WTC11 (cell line): ENCODE measurements around the gene NSMCE3. TPM values are rescaled to one million over a fixed set of nuclear protein-coding genes. Genes with fewer than 3 reads are reported as not detected.

Source experiments
- ATAC-seq: fragments of 200-7000 bp; cut with Tn5 transposase; 2 replicates; pipeline ENCODE4 v1.10.0; 2021; ENCODE audit warnings: mild to moderate bottlenecking, moderate library complexity
- CTCF ChIA-PET: fragments of 300-600 bp; sonication (Branson Sonifier 250); formaldehyde crosslinking; loops from one replicate; lab custom pipeline; 2021; ENCODE audit warnings: antibody characterized with exemption; lab: Charles Lee
- POLR2A ChIA-PET: fragments of 350-600 bp; sonication (Branson Sonifier 250); formaldehyde crosslinking; loops from one replicate; lab custom pipeline; 2021; ENCODE audit warnings: antibody characterized with exemption; lab: Charles Lee
- DNase-seq: peaks from one replicate; pipeline ENCODE4 v3.0.0; 2021; ENCODE audit warnings: low spot score
- H3K27ac Mint-ChIP-seq: 2 replicates; pipeline ENCODE4 v1.8.0; 2021; ENCODE audit warnings: mixed read lengths
- H3K27me3 Mint-ChIP-seq: 2 replicates; pipeline ENCODE4 v1.8.0; 2021; ENCODE audit warnings: low read depth, mild to moderate bottlenecking, moderate library complexity, mixed read lengths
- H3K36me3 Mint-ChIP-seq: 2 replicates; pipeline ENCODE4 v1.8.0; 2021; ENCODE audit warnings: mixed read lengths
- H3K4me1 Mint-ChIP-seq: 2 replicates; pipeline ENCODE4 v1.8.0; 2022; ENCODE audit warnings: mixed read lengths
- H3K4me3 Mint-ChIP-seq: 2 replicates; pipeline ENCODE4 v1.8.0; 2021; ENCODE audit warnings: mild to moderate bottlenecking, moderate library complexity, mixed read lengths
- H3K9me3 Mint-ChIP-seq: 2 replicates; pipeline ENCODE4 v1.8.0; 2021; ENCODE audit warnings: mixed read lengths
- ATF2 ChIP-seq: sonication (generic); formaldehyde crosslinking; IDR thresholded peaks from 2 replicates; pipeline ENCODE4 v1.8.1; 2022; ENCODE audit warnings: low read depth, missing genetic modification reagents, borderline replicate concordance
- CTCF ChIP-seq: fragments of 200-600 bp; IDR thresholded peaks from 2 replicates; pipeline ENCODE4 v1.8.0; 2022; ENCODE audit warnings: antibody characterized with exemption
- FOXJ3 ChIP-seq: sonication (generic); formaldehyde crosslinking; IDR thresholded peaks from 2 replicates; pipeline ENCODE4 v1.9.0; 2021; ENCODE audit warnings: missing genetic modification reagents, mild to moderate bottlenecking, borderline replicate concordance
- GABPB1 ChIP-seq: sonication (generic); formaldehyde crosslinking; IDR thresholded peaks from 2 replicates; pipeline ENCODE4 v1.8.1; 2023; ENCODE audit warnings: mild to moderate bottlenecking, missing genetic modification reagents
- GRHL2 ChIP-seq: fragments of 250-450 bp; sonication (Bioruptor Pico); IDR thresholded peaks from 2 replicates; pipeline ENCODE4 v1.8.0; 2022; ENCODE audit warnings: mild to moderate bottlenecking, moderate library complexity; ENCODE audit not compliant: insufficient replicate concordance, severe bottlenecking
- NFE2L1 ChIP-seq: sonication (generic); formaldehyde crosslinking; IDR thresholded peaks from 2 replicates; pipeline ENCODE4 v1.8.1; 2023; ENCODE audit warnings: missing genetic modification reagents
- NR1H2 ChIP-seq: sonication (generic); formaldehyde crosslinking; IDR thresholded peaks from 2 replicates; pipeline ENCODE4 v1.9.0; 2021; ENCODE audit warnings: mild to moderate bottlenecking, moderate library complexity, missing genetic modification reagents
- NR3C1 ChIP-seq: sonication (generic); formaldehyde crosslinking; conservative IDR thresholded peaks from 2 replicates; pipeline ENCODE4 v1.8.1; 2023; ENCODE audit warnings: low read depth, mild to moderate bottlenecking, missing genetic modification reagents
- ZNF138 ChIP-seq: sonication (generic); formaldehyde crosslinking; conservative IDR thresholded peaks from 2 replicates; pipeline ENCODE4 v1.8.1; 2022; ENCODE audit warnings: mild to moderate bottlenecking, moderate library complexity, missing genetic modification reagents
- ZNF219 ChIP-seq: sonication (generic); formaldehyde crosslinking; IDR thresholded peaks from 2 replicates; pipeline ENCODE4 v1.8.0; 2023; ENCODE audit warnings: missing genetic modification reagents, mild to moderate bottlenecking, borderline replicate concordance
- ZNF281 ChIP-seq: sonication (generic); formaldehyde crosslinking; IDR thresholded peaks from 2 replicates; pipeline ENCODE4 v1.8.0; 2023; ENCODE audit warnings: mild to moderate bottlenecking, missing genetic modification reagents
- ZSCAN18 ChIP-seq: fragments of 250-450 bp; sonication (Bioruptor Pico); IDR thresholded peaks from 2 replicates; pipeline ENCODE4 v2.1.2; 2022; ENCODE audit warnings: mild to moderate bottlenecking, moderate library complexity
- total RNA-seq: library from RNA; stranded (reverse); gene quantifications from 3 replicates; pipeline ENCODE4 v1.2.3, GENCODE V29; 2021
- TF ChIP-seq, protein P1 (sequence below): sonication (generic); formaldehyde crosslinking; IDR thresholded peaks from 2 replicates; pipeline ENCODE4 v1.8.0; 2022; ENCODE audit warnings: mild to moderate bottlenecking, missing genetic modification reagents
- TF ChIP-seq, protein P2 (sequence below): sonication (generic); formaldehyde crosslinking; IDR thresholded peaks from 2 replicates; pipeline ENCODE4 v1.8.1; 2022; ENCODE audit warnings: low read depth, mild to moderate bottlenecking, moderate library complexity, missing genetic modification reagents, borderline replicate concordance
- TF ChIP-seq, protein P3 (sequence below): fragments of 250-450 bp; sonication (Bioruptor Pico); IDR thresholded peaks from 2 replicates; pipeline ENCODE4 v1.9.0; 2021; ENCODE audit warnings: mild to moderate bottlenecking
- TF ChIP-seq, protein P4 (sequence below): sonication (generic); formaldehyde crosslinking; IDR thresholded peaks from 2 replicates; pipeline ENCODE4 v1.8.0; 2022; ENCODE audit warnings: mild to moderate bottlenecking, missing genetic modification reagents

Gene NSMCE3
- total RNA-seq, 1 experiment from 2014 or later: 6.6 TPM

DNA sequence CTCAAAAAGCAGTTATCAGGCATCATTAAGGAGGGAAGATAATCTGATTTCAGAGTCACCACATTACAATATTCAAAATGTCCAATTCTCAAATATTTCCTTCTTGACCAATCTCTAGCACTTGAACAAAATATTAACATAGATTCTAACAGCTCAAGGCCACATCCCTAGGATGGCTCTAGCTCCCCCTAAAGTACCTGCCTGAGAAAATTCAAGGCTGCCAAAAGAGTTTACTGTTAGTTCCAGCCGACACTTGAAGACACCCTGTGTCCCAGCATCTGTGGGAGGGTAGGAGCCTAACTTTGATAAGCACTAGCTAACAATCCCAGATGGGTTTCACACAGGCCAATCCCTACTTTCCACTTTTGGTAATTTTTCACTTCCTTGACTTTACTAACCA, 10.4 kb downstream of the NSMCE3 start:
- TF ChIP-seq CTCF (no peak), ZNF138 (CRISPR knock-in tag) (no peak), ATF2 (CRISPR knock-in tag) (no peak), ZSCAN18 (CRISPR knock-in tag) (no peak), NR3C1 (CRISPR knock-in tag) (no peak), NR1H2 (CRISPR knock-in tag) (no peak)
- TF ChIP-seq, protein P1, sequence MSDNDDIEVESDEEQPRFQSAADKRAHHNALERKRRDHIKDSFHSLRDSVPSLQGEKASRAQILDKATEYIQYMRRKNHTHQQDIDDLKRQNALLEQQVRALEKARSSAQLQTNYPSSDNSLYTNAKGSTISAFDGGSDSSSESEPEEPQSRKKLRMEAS (CRISPR knock-in tag): no peak
- TF ChIP-seq, protein P2, sequence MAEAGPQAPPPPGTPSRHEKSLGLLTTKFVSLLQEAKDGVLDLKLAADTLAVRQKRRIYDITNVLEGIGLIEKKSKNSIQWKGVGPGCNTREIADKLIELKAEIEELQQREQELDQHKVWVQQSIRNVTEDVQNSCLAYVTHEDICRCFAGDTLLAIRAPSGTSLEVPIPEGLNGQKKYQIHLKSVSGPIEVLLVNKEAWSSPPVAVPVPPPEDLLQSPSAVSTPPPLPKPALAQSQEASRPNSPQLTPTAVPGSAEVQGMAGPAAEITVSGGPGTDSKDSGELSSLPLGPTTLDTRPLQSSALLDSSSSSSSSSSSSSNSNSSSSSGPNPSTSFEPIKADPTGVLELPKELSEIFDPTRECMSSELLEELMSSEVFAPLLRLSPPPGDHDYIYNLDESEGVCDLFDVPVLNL (CRISPR knock-in tag): no peak
- H3K4me3 Mint-ChIP-seq: no peak overlapping the region
- H3K27me3 Mint-ChIP-seq: no peaks in the 10 kb centered on the region
- CTCF ChIA-PET: interaction anchor here (1.0 to 1.6 kb wide), 7 partner anchors 51 to 310 kb away, joined by 3 to 23 read pairs (median 5); no protein-coding TSS in a partner anchor
- DNase-seq: no peak
- peaks cover 14% of the 10 kb centered on the region for H3K4me1 Mint-ChIP-seq
- no peaks in the 10 kb centered on the region for H3K36me3 Mint-ChIP-seq
- peak; percentile 65 for ATAC-seq
- POLR2A ChIA-PET: no interaction called here
- H3K9me3 Mint-ChIP-seq: 0 out of 2 replicates have a peak, but pooled peaks cover 5% of the 10 kb centered on the region
- H3K27ac Mint-ChIP-seq: peak overlapping the region; percentile 5; the same call in 1 of the 2 replicates

GRCh38 chr15:29252234-29252633, 17.4 kb downstream of the NSMCE3 start:
- H3K4me1 Mint-ChIP-seq: no peaks in the 10 kb centered on the region
- H3K9me3 Mint-ChIP-seq: peaks cover 11% of the 10 kb centered on the region
- TF ChIP-seq ZNF219 (no peak), NFE2L1 (CRISPR knock-in tag) (no peak), ZNF281 (CRISPR knock-in tag) (no peak), FOXJ3 (CRISPR knock-in tag) (no peak), GRHL2 (CRISPR knock-in tag) (no peak), GABPB1 (CRISPR knock-in tag) (no peak)
- TF ChIP-seq, protein P3, sequence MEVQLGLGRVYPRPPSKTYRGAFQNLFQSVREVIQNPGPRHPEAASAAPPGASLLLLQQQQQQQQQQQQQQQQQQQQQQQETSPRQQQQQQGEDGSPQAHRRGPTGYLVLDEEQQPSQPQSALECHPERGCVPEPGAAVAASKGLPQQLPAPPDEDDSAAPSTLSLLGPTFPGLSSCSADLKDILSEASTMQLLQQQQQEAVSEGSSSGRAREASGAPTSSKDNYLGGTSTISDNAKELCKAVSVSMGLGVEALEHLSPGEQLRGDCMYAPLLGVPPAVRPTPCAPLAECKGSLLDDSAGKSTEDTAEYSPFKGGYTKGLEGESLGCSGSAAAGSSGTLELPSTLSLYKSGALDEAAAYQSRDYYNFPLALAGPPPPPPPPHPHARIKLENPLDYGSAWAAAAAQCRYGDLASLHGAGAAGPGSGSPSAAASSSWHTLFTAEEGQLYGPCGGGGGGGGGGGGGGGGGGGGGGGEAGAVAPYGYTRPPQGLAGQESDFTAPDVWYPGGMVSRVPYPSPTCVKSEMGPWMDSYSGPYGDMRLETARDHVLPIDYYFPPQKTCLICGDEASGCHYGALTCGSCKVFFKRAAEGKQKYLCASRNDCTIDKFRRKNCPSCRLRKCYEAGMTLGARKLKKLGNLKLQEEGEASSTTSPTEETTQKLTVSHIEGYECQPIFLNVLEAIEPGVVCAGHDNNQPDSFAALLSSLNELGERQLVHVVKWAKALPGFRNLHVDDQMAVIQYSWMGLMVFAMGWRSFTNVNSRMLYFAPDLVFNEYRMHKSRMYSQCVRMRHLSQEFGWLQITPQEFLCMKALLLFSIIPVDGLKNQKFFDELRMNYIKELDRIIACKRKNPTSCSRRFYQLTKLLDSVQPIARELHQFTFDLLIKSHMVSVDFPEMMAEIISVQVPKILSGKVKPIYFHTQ: no peak
- TF ChIP-seq, protein P4, sequence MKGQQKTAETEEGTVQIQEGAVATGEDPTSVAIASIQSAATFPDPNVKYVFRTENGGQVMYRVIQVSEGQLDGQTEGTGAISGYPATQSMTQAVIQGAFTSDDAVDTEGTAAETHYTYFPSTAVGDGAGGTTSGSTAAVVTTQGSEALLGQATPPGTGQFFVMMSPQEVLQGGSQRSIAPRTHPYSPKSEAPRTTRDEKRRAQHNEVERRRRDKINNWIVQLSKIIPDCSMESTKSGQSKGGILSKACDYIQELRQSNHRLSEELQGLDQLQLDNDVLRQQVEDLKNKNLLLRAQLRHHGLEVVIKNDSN (CRISPR knock-in tag): no peak
- TF ChIP-seq, protein P1 (CRISPR knock-in tag): no peak
- no peak overlapping the region for H3K27ac Mint-ChIP-seq
- DNase-seq (no peak), ATAC-seq (no peak)
- H3K4me3 Mint-ChIP-seq: no peak overlapping the region
- no peaks in the 10 kb centered on the region for H3K36me3 Mint-ChIP-seq
- H3K27me3 Mint-ChIP-seq: no peaks in the 10 kb centered on the region
- ChIA-PET CTCF (interaction anchor here (1.3 kb wide), 1 partner anchor 112 kb away, joined by 8 read pairs; no protein-coding TSS in a partner anchor), POLR2A (no interaction called here)
